Frontal cortex (tissue), 4 donors: ENCODE data around the gene KIF9. TPM values are rescaled to one million over a fixed set of nuclear protein-coding genes. Genes with fewer than 3 reads are reported as not detected.
"Not testable (repeated sequence)": the region's sequence is repeated elsewhere in the genome, so short reads cannot be mapped to it uniquely, and the experiment has no call there.

Source experiments
- DNase-seq, 2 donors: peaks; one replicate each; pipeline ENCODE4 v3.0.0; 2012; ENCODE audit warnings: low spot score in 2 of 2
- FAIRE-seq: peaks from 2 replicates; lab custom pipeline; 2012; peaks lifted over from hg19 to GRCh38; lab: Jason Lieb, UNC
- total RNA-seq: library from RNA; depleted of rRNA; stranded (reverse); fragments of >200 nt; gene quantifications from one replicate; pipeline ENCODE4 v1.2.3, GENCODE V29; 2014
- donor health status: control.
- donor health status: control.
- donor health status: control.

KIF9 gene
- total RNA-seq: 4.5 TPM

DNA sequence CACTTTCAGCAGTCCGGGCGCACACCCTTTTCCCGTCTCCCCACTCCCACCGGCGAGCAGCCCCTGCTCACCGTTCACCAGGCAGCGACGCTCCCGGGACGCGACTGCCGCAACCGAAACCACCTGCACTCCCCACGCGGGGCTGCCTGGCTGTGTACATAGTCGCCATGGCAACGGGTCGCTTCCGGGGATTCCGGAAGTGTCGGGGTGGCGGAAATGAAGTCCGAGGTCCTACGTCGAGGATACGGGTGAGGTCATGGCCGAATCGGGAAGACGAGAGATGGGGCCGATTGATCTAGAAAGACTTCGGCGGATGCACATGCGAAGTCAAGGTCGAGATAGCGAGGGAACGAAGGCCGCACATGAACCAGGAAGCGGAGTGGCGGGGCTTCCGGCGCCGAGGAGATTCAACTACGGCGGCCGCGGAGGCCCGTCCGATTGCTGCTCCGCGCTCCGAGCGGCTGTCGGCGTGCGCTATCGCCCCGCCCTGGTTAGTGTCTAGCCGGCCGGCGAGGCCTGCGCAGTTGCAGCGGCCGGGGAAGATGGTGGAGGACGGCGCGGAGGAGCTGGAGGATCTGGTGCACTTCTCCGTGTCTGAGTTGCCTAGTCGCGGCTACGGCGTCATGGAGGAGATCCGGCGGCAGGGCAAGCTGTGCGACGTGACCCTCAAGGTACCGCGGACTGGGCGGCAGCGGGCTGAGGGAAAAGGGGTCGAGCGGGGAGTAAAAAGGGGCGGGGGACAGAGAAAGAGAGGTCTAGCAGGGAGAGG, at the start of gene KIF9, which contains the start of gene KLHL18:
Gene KIF9 (minus strand): TSS at position 376 of the 769 bp plus-strand sequence. CDS start 5,425 bp downstream, outside the sequence.
Gene KLHL18 (plus strand): TSS at position 521 of the 769 bp plus-strand sequence. CDS start 22 bp downstream, at position 543.
- DNase-seq (peak; percentile 87 to 96), FAIRE-seq (no peak)

DNA sequence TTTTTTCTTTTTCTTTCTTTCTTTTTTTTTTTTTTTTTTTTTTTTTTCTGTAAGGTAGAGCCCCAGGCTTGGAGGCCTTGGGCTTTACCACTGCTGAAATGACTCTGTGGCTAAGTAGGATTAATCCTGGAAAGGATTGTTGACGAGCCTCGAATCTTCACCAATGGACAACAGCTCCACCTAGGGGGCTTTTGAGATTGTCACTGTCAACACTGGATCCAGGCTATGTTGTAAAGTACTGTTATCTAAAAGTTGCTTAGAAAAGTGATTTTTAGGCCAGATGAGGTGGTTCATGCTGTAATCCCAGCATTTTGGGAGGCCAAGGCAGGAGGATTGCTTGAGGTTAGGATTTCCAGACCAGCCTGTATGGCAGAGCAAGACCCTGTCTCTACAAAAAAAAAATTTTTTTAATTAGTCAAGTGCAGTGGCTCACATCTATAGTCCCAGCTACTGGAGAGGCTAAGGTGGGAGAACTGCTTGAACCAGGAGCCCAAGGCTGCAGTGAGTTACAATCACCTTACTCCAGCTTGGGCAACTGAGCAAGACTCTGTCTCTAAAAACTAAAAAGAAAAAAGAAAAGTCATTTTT, 41.8 kb upstream of the KIF9 start:
- DNase-seq: peak; percentile 48 to 77
- peak; percentile 96 for FAIRE-seq

DNA sequence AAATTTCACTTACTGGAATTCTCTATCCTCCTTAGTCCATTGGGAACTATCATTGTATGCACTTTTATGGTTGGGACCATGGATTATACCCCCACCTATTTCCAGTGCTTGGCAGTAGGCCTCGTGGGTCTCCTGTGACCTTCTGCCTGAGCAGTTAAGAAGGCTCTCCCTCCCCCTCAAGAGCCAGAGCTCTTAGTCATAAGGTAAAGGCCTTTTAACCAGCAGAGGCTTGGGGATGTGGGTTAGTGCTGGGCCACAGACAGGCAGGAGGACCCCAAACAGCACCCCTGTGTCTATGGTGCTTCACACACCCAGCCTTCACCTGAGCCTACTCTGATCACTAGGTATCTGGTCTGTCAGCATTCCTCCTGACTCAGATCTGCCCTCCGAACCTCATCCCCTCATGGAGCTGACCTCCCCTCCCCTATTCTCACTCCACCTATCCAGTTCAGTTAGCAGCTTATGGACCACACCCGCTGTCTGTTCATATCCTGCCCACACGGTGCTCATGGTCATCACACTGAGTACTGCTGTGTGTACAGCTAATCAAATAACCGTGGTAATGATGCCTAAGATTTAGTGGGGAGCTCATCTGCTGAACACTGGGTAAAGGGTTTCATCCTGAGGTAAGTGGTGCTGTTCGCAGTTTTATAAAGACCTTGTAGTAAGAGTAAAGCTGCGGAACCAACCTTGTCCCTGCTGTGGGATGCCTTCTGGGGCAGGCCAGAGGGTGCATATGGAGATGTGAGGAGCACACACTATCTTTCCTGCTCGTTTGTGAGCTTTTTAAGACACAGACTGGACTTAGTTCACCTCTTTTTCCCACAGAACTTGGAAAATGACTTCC, 41.1 kb upstream of the KIF9 start:
- FAIRE-seq: no peak

DNA sequence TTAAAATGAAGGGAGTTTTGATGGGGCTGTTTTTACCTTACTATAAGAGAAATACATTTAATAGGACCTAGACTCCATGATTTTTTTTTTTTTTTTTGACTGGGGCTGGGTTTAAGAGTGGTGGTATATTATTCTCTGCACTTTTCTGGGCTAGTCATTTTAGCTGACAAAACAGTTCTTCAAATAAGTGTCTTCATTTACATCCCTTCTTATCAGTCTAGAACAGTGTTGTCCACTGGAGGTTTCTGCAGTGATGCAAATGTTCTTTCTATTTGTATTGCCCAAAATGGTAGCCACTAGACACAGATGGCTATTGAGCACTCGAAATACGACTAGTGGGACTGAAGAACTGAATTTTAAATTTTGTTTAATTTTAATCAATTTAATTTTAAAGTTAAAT, 37.4 kb upstream of the KIF9 start:
- DNase-seq: no peak
- FAIRE-seq: no peak

More for the DNA sequence above, 41.1 kb upstream of the KIF9 start:
- no peak for DNase-seq

DNA sequence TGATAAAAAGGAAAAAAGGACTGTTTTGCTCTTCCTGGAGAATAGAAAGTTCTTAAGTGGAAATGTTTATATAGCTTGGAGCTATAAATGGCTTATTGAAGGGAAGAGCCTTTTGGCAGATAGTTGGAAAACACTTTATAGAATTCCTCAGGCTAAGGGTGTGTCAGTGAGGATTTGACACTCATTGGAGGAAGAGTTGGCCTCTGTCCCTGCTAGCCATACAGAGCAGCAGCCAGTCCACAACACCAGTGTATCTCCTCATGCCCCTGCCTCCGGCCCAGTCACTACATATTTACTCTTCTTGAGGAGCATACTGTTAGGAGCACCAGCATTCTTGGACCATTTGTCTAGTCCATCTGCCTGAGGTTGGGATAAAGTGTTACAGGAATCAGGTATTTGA, 36.3 kb upstream of the KIF9 start:
- DNase-seq (no peak), FAIRE-seq (no peak)

DNA sequence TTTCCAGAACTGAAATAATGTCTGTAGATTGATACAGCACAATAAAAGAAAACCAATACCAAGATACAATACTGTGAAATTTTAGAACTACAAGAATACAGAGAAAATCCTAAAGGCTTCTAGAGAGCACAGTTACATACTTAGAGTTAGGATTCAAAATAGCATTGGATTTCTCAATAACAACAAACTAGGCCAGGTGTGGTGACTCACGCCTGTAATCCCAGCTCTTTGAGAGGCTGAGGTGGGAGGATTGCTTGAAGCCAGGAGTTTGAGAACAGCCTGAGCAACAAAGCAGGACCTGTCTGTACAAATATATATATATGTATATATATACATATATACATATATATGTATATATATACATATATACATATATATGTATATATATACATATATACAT, 33.6 kb upstream of the KIF9 start:
- not testable (repeated sequence) for DNase-seq, FAIRE-seq

- DNase-seq (no peak), FAIRE-seq (no peak)
Observed at GRCh38 chr3:47315069-47315647, 32.6 kb upstream of the KIF9 start.

- DNase-seq: no peak
- no peak for FAIRE-seq
Observed at GRCh38 chr3:47314056-47314764, 31.6 kb upstream of the KIF9 start.

- DNase-seq (no peak), FAIRE-seq (no peak)
Observed at GRCh38 chr3:47313341-47314055, 30.9 kb upstream of the KIF9 start.

- no peak for DNase-seq
- no peak for FAIRE-seq
Observed at GRCh38 chr3:47310391-47310790, 27.8 kb upstream of the KIF9 start.

DNA sequence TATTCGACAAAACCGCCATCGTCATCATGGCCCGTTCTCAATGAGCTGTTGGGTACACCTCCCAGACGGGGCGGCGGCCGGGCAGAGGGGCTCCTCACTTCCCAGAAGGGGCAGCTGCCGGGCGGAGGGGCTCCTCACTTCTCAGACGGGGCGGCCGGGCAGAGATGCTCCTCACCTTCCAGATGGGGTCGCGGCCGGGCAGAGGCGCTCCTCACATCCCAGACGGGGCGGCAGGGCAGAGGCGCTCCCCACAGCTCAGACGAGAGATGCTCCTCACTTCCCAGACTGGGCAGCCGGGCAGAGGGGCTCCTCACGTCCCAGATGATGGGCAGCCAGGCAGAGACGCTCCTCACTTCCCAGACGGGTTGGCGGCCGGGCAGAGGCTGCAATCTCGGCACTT, 26.6 kb upstream of the KIF9 start:
- not testable (repeated sequence) for DNase-seq, FAIRE-seq

DNA sequence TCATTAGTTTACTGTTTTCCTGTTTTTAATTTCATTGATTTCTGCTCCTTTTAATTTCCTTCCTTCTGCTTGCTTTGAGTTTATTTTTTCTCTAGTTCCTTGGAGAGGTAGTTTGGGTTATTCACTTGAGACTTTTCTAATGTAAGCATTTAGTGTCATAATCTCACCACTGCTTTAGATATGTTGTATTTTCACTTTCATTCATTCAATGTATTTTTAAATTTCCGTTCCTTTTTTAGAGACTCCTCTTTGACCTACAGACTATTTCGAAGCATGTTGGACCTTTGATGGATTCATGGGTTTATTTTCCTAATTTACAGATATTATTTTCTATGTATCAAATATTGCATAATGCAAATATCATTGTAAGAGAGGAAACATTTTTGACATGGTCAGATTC, 23.4 kb upstream of the KIF9 start:
- DNase-seq (no peak), FAIRE-seq (no peak)

GRCh38 chr3:47301456-47301855, 18.9 kb upstream of the KIF9 start:
- DNase-seq (no peak), FAIRE-seq (no peak)

DNA sequence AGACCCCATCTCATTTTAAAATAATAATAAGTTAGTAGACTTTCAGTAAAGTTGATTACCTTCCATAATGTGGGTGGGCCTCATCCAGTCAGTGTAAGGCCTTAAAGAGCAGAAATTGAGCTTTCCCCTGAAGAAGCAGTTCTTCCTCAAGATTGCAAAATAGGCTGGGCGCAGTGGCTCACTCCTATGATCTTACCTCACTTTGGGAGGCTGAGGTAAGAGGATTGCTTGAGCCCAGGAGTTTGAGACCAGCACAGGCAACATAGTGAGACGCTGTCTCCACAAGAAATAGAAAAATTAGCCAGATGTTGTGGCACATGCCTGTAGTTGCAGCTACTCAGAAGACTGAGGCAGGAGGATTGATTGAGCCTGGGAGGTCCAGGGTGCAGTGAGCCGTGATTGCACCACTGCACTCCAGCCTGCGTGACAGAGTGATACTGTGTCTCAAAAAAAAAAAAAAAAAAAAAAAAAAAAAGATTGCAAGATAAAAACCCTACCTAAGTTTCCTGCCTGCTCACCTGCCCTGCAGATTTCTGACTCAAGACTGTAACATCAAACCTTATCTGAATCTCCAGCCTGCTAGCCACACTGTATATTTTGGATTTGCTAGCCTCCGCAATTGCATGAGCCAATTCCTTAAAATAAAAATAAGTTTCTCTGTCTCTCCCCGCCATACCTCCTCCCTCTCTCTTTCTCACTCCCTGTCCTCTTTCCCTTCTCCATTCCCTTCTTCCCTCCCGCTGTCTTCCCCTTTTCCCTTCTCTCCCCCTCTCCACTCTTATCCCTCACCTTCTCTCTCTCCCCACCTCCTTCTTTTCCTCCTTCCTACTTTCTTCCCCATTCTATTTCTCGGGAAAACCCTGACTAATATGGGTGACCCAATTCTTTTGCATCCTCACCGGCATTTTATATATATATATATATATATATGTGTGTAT, 17.1 kb upstream of the KIF9 start:
- DNase-seq (no peak), FAIRE-seq (no peak)

DNA sequence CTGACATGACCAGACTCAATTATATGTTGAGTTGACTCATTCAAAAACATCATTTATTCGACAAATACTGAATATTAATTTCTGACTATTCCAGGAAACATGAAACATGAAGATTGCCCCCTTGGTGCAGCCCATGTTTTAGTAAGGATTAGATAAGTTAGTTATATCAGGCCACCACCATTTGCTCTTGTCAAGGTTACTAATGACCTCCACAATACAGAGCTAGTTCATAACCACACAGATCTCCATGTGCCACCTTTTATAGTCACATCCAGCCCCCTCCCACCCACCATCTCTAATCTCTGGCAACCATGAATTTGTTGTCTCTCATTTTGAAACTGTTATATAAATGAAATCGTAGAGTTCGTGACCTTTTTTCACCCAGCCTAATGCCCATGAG, 15.8 kb upstream of the KIF9 start:
- FAIRE-seq (no peak), DNase-seq (no peak)

DNA sequence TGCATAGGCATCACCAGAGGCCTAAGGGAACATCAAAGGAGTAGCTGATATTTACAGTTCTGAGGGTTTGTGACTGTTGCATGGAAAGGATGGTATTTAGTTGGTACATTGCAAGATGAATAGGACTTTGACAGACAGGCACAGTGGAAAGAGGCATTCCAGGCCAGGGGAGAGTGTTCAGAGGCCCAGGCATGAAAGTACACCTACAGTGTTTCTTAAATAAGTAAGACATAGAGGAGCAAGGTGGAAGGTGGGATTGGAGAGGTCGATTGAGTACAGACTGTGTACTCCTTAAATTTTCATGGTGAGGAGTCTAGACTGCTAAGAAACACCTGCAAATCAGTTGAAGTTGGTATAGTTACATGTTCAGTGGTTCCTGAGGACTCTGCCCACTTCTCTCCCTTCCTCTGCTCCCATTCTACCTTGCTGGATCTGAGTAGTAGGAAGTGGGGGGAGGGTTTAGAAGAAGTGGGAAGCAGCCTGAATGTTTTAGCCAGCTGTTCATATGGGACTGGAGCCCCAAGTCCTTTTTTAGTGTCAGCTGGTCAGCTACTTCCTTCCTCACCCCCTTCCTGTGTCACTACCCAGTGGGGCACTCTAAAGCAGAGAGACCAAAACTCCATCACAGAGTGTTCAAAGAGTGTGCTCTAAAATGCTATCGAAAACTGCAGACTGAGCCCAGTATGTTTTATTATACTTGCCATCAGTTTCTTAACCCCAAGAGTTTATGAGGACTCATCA, 14.1 kb upstream of the KIF9 start:
- no peak for FAIRE-seq

GRCh38 chr3:47295976-47296375, 13.4 kb upstream of the KIF9 start:
- no peak for DNase-seq
- FAIRE-seq: no peak

More for the DNA sequence above, 14.1 kb upstream of the KIF9 start:
- DNase-seq: no peak
